ENCODE results near the gene URM1. TPM values are rescaled to one million over a fixed set of nuclear protein-coding genes. Genes with fewer than 3 reads are reported as not detected.

URM1 gene
- total RNA-seq, 1 donor from 2014 or later, result 26.6 TPM

GRCh38 chr9:128344931-128345605 is 26.1 kb upstream of the URM1 start:
- H3K27ac ChIP-seq (ENCODE audit: low read depth, low read length), result no peak overlapping the region
- no peaks in the 10 kb centered on the region for H3K9me3 ChIP-seq (ENCODE audit: control insufficient read depth in 3 of 3, low read length in 3 of 3)
- no peak overlapping the region for H3K4me3 ChIP-seq (ENCODE audit: low read length in 3 of 3)
- no peak overlapping the region for H3K9ac ChIP-seq (ENCODE audit: low read depth in 1 of 3, low read length in 3 of 3)
- H3K4me1 ChIP-seq (ENCODE audit: control insufficient read depth in 3 of 3, insufficient read depth in 3 of 3, low read length in 3 of 3), result peaks cover 6 to 10% (median 8%) of the 10 kb centered on the region in 3 donors
- H3K36me3 ChIP-seq (ENCODE audit: control insufficient read depth in 3 of 3, insufficient read depth in 3 of 3, low read length in 3 of 3), result peaks cover 60 to 65% (median 64%) of the 10 kb centered on the region in 3 donors
- H3K27me3 ChIP-seq (ENCODE audit: control insufficient read depth in 3 of 3, insufficient read depth in 3 of 3, low read length in 3 of 3), result no peaks in the 10 kb centered on the region

- no peaks in the 10 kb centered on the region for H3K4me1 ChIP-seq (ENCODE audit: control insufficient read depth in 3 of 3, insufficient read depth in 3 of 3, low read length in 3 of 3)
- no peak overlapping the region for H3K4me3 ChIP-seq (ENCODE audit: low read length in 3 of 3)
- H3K36me3 ChIP-seq (ENCODE audit: control insufficient read depth in 3 of 3, insufficient read depth in 3 of 3, low read length in 3 of 3), result peaks cover 64 to 67% (median 65%) of the 10 kb centered on the region in 3 donors
Measured at GRCh38 chr9:128349125-128349524, 22.0 kb upstream of the URM1 start.

GRCh38 chr9:128349772-128350171 is 21.4 kb upstream of the URM1 start:
- Histone ChIP-seq H3K9me3 (ENCODE audit: control insufficient read depth in 3 of 3, low read length in 3 of 3) (no peaks in the 10 kb centered on the region), H3K4me3 (ENCODE audit: low read length in 3 of 3) (no peak overlapping the region), H3K36me3 (ENCODE audit: control insufficient read depth in 3 of 3, insufficient read depth in 3 of 3, low read length in 3 of 3) (peaks cover 58 to 63% (median 59%) of the 10 kb centered on the region in 3 donors), H3K27ac (ENCODE audit: low read depth, low read length) (no peak overlapping the region), H3K27me3 (ENCODE audit: control insufficient read depth in 3 of 3, insufficient read depth in 3 of 3, low read length in 3 of 3) (no peaks in the 10 kb centered on the region), H3K9ac (ENCODE audit: low read depth in 1 of 3, low read length in 3 of 3) (no peak overlapping the region), H3K4me1 (ENCODE audit: control insufficient read depth in 3 of 3, insufficient read depth in 3 of 3, low read length in 3 of 3) (no peaks in the 10 kb centered on the region)

More at GRCh38 chr9:128349125-128349524, 22.0 kb upstream of the URM1 start:
- no peak overlapping the region for H3K27ac ChIP-seq (ENCODE audit: low read depth, low read length)
- H3K27me3 ChIP-seq (ENCODE audit: control insufficient read depth in 3 of 3, insufficient read depth in 3 of 3, low read length in 3 of 3), result no peaks in the 10 kb centered on the region
- H3K9me3 ChIP-seq (ENCODE audit: control insufficient read depth in 3 of 3, low read length in 3 of 3), result no peaks in the 10 kb centered on the region
- no peak overlapping the region for H3K9ac ChIP-seq (ENCODE audit: low read depth in 1 of 3, low read length in 3 of 3)

GRCh38 chr9:128355451-128355850 is 15.7 kb upstream of the URM1 start:
- Histone ChIP-seq H3K4me1 (ENCODE audit: control insufficient read depth in 3 of 3, insufficient read depth in 3 of 3, low read length in 3 of 3) (no peaks in the 10 kb centered on the region), H3K27me3 (ENCODE audit: control insufficient read depth in 3 of 3, insufficient read depth in 3 of 3, low read length in 3 of 3) (no peaks in the 10 kb centered on the region), H3K4me3 (ENCODE audit: low read length in 3 of 3) (no peak overlapping the region), H3K36me3 (ENCODE audit: control insufficient read depth in 3 of 3, insufficient read depth in 3 of 3, low read length in 3 of 3) (peaks cover 29 to 33% (median 32%) of the 10 kb centered on the region in 3 donors), H3K27ac (ENCODE audit: low read depth, low read length) (no peak overlapping the region), H3K9me3 (ENCODE audit: control insufficient read depth in 3 of 3, low read length in 3 of 3) (no peaks in the 10 kb centered on the region), H3K9ac (ENCODE audit: low read depth in 1 of 3, low read length in 3 of 3) (no peak overlapping the region)

- Histone ChIP-seq H3K9me3 (ENCODE audit: control insufficient read depth in 3 of 3, low read length in 3 of 3) (no peaks in the 10 kb centered on the region), H3K27me3 (ENCODE audit: control insufficient read depth in 3 of 3, insufficient read depth in 3 of 3, low read length in 3 of 3) (no peaks in the 10 kb centered on the region), H3K36me3 (ENCODE audit: control insufficient read depth in 3 of 3, insufficient read depth in 3 of 3, low read length in 3 of 3) (peaks cover 19 to 24% (median 23%) of the 10 kb centered on the region in 3 donors), H3K9ac (ENCODE audit: low read depth in 1 of 3, low read length in 3 of 3) (no peak overlapping the region), H3K4me3 (ENCODE audit: low read length in 3 of 3) (no peak overlapping the region), H3K27ac (ENCODE audit: low read depth, low read length) (no peak overlapping the region), H3K4me1 (ENCODE audit: control insufficient read depth in 3 of 3, insufficient read depth in 3 of 3, low read length in 3 of 3) (peaks cover 10 to 14% (median 11%) of the 10 kb centered on the region in 3 donors)
Measured at GRCh38 chr9:128358090-128358489, 13.1 kb upstream of the URM1 start.

GRCh38 chr9:128358861-128359260 is 12.3 kb upstream of the URM1 start:
- H3K9me3 ChIP-seq (ENCODE audit: control insufficient read depth in 3 of 3, low read length in 3 of 3), result no peaks in the 10 kb centered on the region
- no peak overlapping the region for H3K9ac ChIP-seq (ENCODE audit: low read depth in 1 of 3, low read length in 3 of 3)
- no peaks in the 10 kb centered on the region for H3K27me3 ChIP-seq (ENCODE audit: control insufficient read depth in 3 of 3, insufficient read depth in 3 of 3, low read length in 3 of 3)
- peaks cover 10 to 14% (median 11%) of the 10 kb centered on the region in 3 donors for H3K4me1 ChIP-seq (ENCODE audit: control insufficient read depth in 3 of 3, insufficient read depth in 3 of 3, low read length in 3 of 3)
- H3K27ac ChIP-seq (ENCODE audit: low read depth, low read length), result no peak overlapping the region
- H3K4me3 ChIP-seq (ENCODE audit: low read length in 3 of 3), result no peak overlapping the region
- peaks cover 15 to 20% (median 18%) of the 10 kb centered on the region in 3 donors for H3K36me3 ChIP-seq (ENCODE audit: control insufficient read depth in 3 of 3, insufficient read depth in 3 of 3, low read length in 3 of 3)

GRCh38 chr9:128360826-128361225 is 10.3 kb upstream of the URM1 start:
- Histone ChIP-seq H3K4me1 (ENCODE audit: control insufficient read depth in 3 of 3, insufficient read depth in 3 of 3, low read length in 3 of 3) (peaks cover 18 to 22% (median 19%) of the 10 kb centered on the region in 3 donors), H3K27ac (ENCODE audit: low read depth, low read length) (no peak overlapping the region), H3K9ac (ENCODE audit: low read depth in 1 of 3, low read length in 3 of 3) (no peak overlapping the region), H3K9me3 (ENCODE audit: control insufficient read depth in 3 of 3, low read length in 3 of 3) (no peaks in the 10 kb centered on the region), H3K4me3 (ENCODE audit: low read length in 3 of 3) (no peak overlapping the region), H3K27me3 (ENCODE audit: control insufficient read depth in 3 of 3, insufficient read depth in 3 of 3, low read length in 3 of 3) (peaks cover 0 to 7% (median 4%) of the 10 kb centered on the region in 3 donors), H3K36me3 (ENCODE audit: control insufficient read depth in 3 of 3, insufficient read depth in 3 of 3, low read length in 3 of 3) (peaks cover 5 to 10% (median 5%) of the 10 kb centered on the region in 3 donors)

- peak overlapping the region; percentile 25 for H3K27ac ChIP-seq (ENCODE audit: low read depth, low read length)
- H3K9ac ChIP-seq (ENCODE audit: low read depth in 1 of 3, low read length in 3 of 3), result peak overlapping the region; percentile 63 to 81 (median 69)
- H3K9me3 ChIP-seq (ENCODE audit: control insufficient read depth in 3 of 3, low read length in 3 of 3), result no peaks in the 10 kb centered on the region
- peaks cover 18 to 22% (median 19%) of the 10 kb centered on the region in 3 donors for H3K4me1 ChIP-seq (ENCODE audit: control insufficient read depth in 3 of 3, insufficient read depth in 3 of 3, low read length in 3 of 3)
- H3K4me3 ChIP-seq (ENCODE audit: low read length in 3 of 3), result peak overlapping the region; percentile 79 to 80 (median 79)
- peaks cover 0 to 8% (median 4%) of the 10 kb centered on the region in 3 donors for H3K27me3 ChIP-seq (ENCODE audit: control insufficient read depth in 3 of 3, insufficient read depth in 3 of 3, low read length in 3 of 3)
- H3K36me3 ChIP-seq (ENCODE audit: control insufficient read depth in 3 of 3, insufficient read depth in 3 of 3, low read length in 3 of 3), result peaks cover 2 to 7% (median 4%) of the 10 kb centered on the region in 3 donors
Measured at GRCh38 chr9:128361296-128361985, 9.7 kb upstream of the URM1 start.

GRCh38 chr9:128361986-128362646 is 9.1 kb upstream of the URM1 start:
- Histone ChIP-seq H3K36me3 (ENCODE audit: control insufficient read depth in 3 of 3, insufficient read depth in 3 of 3, low read length in 3 of 3) (peaks cover 2 to 7% (median 4%) of the 10 kb centered on the region in 3 donors), H3K4me1 (ENCODE audit: control insufficient read depth in 3 of 3, insufficient read depth in 3 of 3, low read length in 3 of 3) (peaks cover 18 to 22% (median 19%) of the 10 kb centered on the region in 3 donors), H3K9me3 (ENCODE audit: control insufficient read depth in 3 of 3, low read length in 3 of 3) (no peaks in the 10 kb centered on the region), H3K9ac (ENCODE audit: low read depth in 1 of 3, low read length in 3 of 3) (peak overlapping the region; percentile 63 to 81 (median 69)), H3K4me3 (ENCODE audit: low read length in 3 of 3) (peak overlapping the region; percentile 79 to 80 (median 79)), H3K27me3 (ENCODE audit: control insufficient read depth in 3 of 3, insufficient read depth in 3 of 3, low read length in 3 of 3) (peaks cover 0 to 8% (median 4%) of the 10 kb centered on the region in 3 donors), H3K27ac (ENCODE audit: low read depth, low read length) (peak overlapping the region; percentile 25)
